OCI-LY7 (cell line): ENCODE results near the gene GOLGA6B.
"Not testable (repeated sequence)": the region's sequence is repeated elsewhere in the genome, so short reads cannot be mapped to it uniquely, and the experiment has no call there.

Source experiments
- EZH2phosphoT487 ChIP-seq: fragments of 200-600 bp; sonication (generic); IDR thresholded peaks from 2 replicates; pipeline ENCODE4 v1.6.1; 2018; ENCODE audit warnings: low read depth, borderline replicate concordance, mild to moderate bottlenecking, mixed run types, antibody characterized with exemption, low read length, moderate library complexity, mixed read lengths
- TF ChIP-seq, protein P1 (sequence below): fragments of 200-600 bp; sonication (generic); conservative IDR thresholded peaks from 2 replicates; pipeline ENCODE4 v1.5.1; 2014; ENCODE audit warnings: mild to moderate bottlenecking, antibody characterized with exemption, low read length, moderate library complexity, mixed read lengths

DNA sequence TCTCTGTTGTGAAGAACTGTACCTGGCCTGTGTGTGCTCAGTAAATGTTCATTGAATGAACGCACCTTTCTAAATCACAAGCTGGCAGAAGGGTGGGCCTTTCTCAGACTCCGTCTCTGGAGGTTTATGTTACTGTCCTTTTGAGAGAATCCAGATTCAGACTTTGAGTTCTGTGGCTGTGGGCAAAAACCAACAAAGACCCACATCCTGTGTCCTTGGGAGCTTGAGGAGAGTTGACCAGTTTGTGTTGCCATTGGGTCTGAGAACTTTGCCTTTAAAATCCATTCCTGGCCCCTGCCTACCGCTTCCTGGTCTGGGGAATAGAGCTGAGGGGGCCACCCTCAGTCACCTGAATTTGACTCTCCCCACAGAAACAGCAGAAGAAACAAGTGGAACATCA, 46.4 kb upstream of the GOLGA6B start:
- TF ChIP-seq, protein P1, sequence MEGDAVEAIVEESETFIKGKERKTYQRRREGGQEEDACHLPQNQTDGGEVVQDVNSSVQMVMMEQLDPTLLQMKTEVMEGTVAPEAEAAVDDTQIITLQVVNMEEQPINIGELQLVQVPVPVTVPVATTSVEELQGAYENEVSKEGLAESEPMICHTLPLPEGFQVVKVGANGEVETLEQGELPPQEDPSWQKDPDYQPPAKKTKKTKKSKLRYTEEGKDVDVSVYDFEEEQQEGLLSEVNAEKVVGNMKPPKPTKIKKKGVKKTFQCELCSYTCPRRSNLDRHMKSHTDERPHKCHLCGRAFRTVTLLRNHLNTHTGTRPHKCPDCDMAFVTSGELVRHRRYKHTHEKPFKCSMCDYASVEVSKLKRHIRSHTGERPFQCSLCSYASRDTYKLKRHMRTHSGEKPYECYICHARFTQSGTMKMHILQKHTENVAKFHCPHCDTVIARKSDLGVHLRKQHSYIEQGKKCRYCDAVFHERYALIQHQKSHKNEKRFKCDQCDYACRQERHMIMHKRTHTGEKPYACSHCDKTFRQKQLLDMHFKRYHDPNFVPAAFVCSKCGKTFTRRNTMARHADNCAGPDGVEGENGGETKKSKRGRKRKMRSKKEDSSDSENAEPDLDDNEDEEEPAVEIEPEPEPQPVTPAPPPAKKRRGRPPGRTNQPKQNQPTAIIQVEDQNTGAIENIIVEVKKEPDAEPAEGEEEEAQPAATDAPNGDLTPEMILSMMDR, result not testable (repeated sequence)
- TF ChIP-seq EZH2phosphoT487, result not testable (repeated sequence)
